ENCODE results near the gene FLT3. TPM values are rescaled to one million over a fixed set of nuclear protein-coding genes. Genes with fewer than 3 reads are reported as not detected.
"Not testable (repeated sequence)": the region's sequence is repeated elsewhere in the genome, so short reads cannot be mapped to it uniquely, and the experiment has no call there.

FLT3 gene
- total RNA-seq, 1 experiment from 2014 or later, result 0.07 TPM

DNA sequence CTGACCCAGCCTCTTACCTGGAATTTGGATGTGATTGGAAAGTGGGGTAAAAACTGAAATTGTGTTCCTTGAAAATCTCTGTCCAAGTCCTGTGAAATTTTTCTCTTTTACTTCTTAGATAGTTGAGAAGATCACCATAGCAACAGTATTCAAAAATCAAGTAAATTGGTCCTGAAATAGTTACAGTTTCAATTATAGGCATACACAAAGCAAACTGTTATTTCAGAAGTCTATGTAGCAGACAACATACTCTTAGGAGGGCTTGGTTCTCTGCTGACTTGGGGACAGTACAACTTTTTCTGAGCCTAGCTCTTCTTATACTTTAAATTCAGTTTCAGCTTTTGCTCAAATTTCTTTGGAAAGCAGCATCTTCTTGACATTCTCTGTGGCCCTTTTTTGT is 73.3 kb downstream of the FLT3 start:
- in situ Hi-C loops (cut with HindIII; ENCODE audit: low pct_unique_long_range_greater_than_20kb, low sequenced_read_pairs), result no loop called here
- no peak for DNase-seq (ENCODE audit: low read depth)

DNA sequence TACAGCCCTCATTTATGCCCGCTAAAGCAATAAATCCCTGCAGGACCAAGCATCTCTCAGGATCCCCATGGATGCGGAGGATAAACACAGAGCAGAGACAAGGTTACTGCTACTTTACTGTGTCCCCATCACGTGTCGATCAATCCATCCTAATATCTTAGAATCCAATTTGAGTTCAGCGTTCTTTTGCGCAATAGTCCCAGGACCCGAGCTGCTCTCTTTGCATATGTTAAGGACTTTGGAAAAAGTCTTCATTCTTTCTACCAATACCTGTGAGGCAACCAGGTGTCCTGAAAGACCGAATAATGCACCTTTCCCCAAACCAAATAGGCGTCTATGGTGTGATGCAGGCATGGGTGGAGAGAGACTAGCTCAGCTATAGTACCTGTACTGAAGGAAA is 73.9 kb downstream of the FLT3 start:
- in situ Hi-C loops (cut with HindIII; ENCODE audit: low pct_unique_long_range_greater_than_20kb, low sequenced_read_pairs), result no loop called here
- no peak for DNase-seq (ENCODE audit: low read depth)

DNA sequence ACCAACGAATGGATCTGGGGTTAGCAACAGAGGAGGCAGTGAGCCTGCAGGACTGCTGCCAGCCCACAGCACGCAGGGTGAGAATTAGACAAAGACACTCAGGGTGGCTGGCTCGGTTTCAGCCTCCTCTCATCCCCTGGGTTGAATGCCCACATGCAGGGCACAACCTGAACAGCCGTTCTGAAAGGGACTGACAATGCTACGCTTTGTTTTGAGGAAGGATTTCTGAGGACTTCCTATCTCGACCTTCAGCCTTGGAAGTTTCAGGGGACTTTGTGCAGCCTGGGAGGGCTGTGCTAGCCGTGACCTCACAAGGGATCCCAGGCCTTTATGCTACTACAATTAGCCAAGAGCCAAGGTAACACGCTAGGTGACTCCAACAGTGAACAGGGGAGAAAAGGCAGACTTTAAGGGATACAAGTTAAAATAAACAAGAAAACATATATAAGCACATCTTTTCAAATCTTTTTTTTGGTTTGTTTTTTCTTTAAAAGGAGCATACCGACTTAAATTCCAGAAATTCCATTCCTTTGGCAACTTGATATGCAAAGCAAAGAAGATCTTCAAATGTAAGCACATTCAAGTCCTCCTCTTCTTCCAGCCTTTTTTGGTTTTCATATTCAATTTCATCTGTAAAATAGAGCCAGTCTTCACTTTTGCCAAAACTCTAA is 77.4 kb downstream of the FLT3 start:
- no peak for DNase-seq (ENCODE audit: low read depth)
- in situ Hi-C loops (cut with HindIII; ENCODE audit: low pct_unique_long_range_greater_than_20kb, low sequenced_read_pairs), result no loop called here

DNA sequence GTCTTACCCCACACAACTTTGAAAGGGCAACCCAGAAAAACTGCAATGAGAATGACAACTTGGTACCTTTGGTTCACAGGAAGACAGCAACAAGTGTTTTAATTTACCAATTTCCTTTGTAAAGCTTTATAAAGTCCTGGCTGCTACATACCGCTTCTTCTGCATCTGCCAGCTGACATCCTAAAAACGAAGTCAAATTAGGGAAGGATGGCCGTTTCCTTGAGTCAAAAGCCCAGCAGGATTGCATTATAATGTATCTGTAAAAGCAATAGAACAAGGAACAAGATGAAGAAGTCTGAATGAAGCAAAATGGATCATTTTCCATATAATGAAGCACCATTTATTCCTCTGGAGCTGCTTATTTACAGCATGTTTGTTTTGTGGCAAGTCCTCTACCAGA is 86.1 kb downstream of the FLT3 start:
- in situ Hi-C loops (cut with HindIII; ENCODE audit: low pct_unique_long_range_greater_than_20kb, low sequenced_read_pairs), result no loop called here
- DNase-seq (ENCODE audit: low read depth), result no peak

DNA sequence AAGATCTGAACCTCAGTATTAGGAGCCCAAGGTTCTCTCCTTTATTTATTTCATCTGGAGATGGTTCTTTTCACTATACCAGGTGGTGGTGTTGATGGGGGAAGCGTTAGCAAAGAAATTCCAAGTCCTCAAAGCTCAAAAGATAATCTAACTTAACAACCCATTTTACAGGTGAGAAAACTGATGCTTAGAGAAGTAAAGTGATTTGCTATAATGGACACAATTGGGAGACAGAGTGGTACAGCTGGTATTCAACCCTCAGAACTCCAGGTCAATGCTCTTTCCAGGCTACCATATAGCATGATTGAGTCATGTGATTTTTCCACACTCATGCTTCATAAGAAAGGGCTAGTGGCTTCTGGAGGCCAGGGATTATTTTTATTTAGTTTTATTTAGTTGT is 86.9 kb downstream of the FLT3 start:
- in situ Hi-C loops (cut with HindIII; ENCODE audit: low pct_unique_long_range_greater_than_20kb, low sequenced_read_pairs), result no loop called here
- DNase-seq (ENCODE audit: low read depth), result no peak

DNA sequence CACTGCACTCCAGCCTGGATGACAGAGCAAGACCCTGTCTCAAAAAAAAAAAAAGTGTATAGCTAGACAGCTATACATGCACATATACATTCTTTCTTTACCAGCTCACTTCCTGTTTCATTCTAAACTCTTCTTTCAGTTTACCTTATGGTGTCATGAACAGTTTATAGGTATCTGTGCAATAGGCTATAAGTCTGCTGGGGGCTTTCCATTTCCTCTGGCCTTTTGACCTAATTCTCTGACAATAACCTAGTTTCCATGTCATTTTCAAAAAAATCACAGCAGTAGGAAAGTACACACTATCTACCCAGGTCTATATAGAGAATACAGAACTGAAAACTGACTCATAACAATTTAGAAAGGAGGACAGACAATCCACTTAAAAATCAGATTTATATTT is 87.5 kb downstream of the FLT3 start:
- in situ Hi-C loops (cut with HindIII; ENCODE audit: low pct_unique_long_range_greater_than_20kb, low sequenced_read_pairs), result no loop called here

DNA sequence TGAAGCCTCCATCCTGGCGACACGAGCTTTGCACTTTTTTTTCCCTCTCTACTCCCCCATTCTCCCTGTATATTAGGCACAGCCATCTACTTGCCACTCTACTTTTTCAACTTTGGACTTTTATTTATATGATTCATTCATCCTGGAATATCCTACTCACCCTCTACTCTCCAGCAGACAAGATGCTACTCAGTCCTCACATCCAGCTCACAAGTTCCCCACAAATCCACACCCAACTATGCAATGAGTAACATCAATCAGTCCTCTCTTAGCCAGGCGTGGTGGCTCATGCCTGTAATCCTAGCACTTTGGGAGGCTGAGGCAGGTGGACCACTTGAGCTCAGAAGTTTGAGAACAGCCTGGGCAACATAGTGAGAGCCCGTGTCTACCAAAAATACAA is 88.0 kb downstream of the FLT3 start:
- DNase-seq (ENCODE audit: low read depth), result no peak
- in situ Hi-C loops (cut with HindIII; ENCODE audit: low pct_unique_long_range_greater_than_20kb, low sequenced_read_pairs), result no loop called here

More for the DNA sequence above, 87.5 kb downstream of the FLT3 start:
- no peak for DNase-seq (ENCODE audit: low read depth)

DNA sequence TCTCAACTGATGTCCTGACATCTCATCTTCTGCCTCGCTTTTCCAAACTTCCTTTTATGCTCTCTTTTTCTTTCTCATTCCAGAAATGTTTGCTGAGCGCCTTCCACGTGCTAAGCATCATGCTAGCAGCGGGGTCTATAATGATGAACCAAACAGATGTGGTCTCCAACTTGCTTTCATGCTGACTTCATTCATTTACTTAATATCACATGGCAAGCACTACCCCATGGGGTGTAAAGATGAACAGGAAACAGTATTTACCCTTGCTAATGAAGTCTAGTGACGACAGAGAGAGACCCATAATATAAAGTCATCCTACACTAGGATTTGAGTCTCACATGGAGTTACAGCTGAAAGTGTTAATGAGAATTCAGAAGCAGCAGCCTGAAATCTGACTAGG is 90.3 kb downstream of the FLT3 start:
- no peak for DNase-seq (ENCODE audit: low read depth)
- in situ Hi-C loops (cut with HindIII; ENCODE audit: low pct_unique_long_range_greater_than_20kb, low sequenced_read_pairs), result no loop called here

DNA sequence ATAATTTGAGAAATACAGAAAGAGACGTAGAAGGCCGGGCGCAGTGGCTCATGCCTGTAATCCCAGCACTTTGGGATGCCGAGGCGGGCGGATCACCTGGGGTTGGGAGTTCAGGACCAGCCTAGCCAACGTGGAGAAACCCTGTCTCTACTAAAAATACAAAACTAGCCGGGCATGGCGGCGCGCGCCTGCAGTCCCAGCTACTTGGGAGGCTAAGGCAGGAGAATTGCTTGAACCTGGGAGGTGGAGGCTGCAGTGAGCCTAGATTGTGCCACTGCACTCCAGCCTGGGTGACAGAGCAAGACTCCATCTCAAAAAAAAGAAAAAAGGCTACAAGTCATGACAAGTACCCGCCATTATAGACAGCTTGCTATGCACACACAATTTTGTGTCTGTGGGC is 95.4 kb downstream of the FLT3 start:
- DNase-seq (ENCODE audit: low read depth); in situ Hi-C loops (cut with HindIII; ENCODE audit: low pct_unique_long_range_greater_than_20kb, low sequenced_read_pairs): not testable (repeated sequence)

DNA sequence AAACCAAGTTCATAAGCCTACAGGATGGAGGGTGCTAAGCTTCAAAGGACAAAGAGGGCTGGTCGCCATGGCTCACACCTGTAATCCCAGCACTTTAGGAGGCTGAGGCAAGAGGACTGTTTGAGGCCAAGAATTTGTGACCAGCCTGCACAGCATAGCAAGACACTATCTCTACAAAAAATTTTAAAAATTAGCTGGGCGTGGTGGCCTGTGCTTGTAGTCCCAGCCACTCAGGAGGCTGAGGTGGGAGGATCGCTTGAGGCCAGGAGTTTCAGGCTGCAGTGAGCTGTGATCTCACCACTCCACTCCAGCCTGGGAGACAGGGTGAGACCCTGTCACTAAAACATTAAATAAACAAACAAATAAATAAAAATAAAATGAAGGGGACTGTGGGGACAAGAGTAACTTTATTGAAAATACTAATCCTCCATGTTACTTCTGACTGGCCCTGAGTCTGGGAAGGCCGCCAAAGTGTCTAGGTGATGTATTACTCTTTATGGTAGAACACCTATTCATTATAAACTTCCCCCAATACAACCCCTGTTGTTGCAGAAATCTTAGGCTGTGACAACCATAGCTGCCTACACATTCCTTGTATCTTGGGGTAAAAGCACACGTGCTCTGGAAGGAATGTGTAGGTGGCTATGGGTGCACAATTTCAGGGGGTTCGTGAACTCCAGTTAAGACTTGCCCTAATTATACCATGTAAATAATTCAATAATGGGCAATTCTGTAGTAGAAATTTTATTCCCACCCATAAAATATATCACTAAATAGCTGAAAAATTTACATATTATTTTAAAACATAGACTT is 97.3 kb downstream of the FLT3 start:
- DNase-seq (ENCODE audit: low read depth), result no peak
- in situ Hi-C loops (cut with HindIII; ENCODE audit: low pct_unique_long_range_greater_than_20kb, low sequenced_read_pairs), result no loop called here

DNA sequence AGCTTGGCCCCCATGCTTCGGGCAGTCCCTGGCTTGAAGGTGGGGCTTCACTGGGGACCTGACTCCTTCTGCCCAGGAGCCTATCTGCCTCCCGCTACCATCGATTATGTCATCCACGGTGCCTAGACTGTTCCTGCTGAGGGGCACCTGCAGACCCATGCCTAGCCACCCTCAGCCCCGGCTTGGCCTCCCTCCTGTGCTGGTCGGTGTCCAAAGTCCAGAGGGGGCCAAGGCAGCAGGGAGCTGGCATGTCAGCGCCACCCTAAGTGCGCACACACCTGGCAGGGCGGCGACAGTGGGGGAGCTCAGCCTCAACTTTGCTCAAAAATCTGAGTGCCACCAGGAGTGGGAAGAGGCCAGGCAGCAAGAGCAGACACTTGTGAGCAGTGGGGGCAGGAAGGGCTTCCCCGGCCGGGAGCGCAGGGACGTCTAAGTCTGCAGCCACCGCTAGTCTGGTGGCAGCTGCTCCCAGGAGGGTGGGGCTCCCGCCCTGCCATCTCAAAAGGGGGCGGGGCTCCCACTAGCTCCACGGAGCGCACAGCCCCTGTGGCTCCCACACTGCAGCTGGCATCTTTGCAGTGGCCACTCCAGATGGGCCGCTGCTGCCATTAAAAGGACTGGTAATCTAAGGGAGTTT is 98.4 kb downstream of the FLT3 start:
- in situ Hi-C loops (cut with HindIII; ENCODE audit: low pct_unique_long_range_greater_than_20kb, low sequenced_read_pairs), result no loop called here
- no peak for DNase-seq (ENCODE audit: low read depth)

DNA sequence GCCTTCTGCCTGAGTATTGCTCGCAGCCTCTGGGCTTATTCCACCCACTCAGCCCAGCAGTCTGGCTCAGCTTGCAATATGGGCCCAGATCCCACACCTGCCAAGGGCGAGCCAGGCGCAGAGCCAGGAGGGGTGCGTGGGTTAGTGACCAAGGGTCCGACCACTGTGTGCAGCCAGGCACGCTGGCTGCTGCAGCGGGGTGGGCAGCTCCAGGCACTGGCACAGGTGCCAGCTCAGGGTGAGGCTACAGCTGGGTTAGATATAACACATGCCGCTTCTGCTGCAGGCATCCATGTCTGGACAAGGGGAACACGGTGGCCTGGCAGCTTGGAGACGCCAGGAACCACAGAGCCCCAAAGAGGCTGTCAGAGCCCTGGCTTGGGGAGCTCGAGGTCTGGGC is 99.3 kb downstream of the FLT3 start:
- DNase-seq (ENCODE audit: low read depth), result no peak
- in situ Hi-C loops (cut with HindIII; ENCODE audit: low pct_unique_long_range_greater_than_20kb, low sequenced_read_pairs), result no loop called here

DNA sequence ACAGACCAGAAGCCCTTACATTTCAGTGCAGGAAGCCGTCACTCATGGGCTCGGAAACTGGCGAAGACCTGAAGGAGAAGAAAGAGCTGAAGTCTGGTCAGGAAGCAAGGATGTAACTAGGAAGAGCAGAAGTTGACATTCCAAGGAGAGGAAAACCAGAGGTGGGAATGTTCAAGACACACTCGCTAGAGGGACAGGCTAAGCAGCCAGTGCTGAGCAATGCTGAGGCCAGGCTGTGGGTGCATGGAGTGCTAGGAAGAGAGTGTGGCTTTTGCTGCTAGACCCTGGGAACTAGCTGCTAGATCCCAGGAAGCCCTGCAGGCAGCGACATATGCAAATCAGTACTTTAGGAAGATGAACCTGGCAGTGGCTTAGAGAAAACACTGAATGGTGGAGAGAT is 99.8 kb downstream of the FLT3 start:
- DNase-seq (ENCODE audit: low read depth), result no peak
- in situ Hi-C loops (cut with HindIII; ENCODE audit: low pct_unique_long_range_greater_than_20kb, low sequenced_read_pairs), result no loop called here

DNA sequence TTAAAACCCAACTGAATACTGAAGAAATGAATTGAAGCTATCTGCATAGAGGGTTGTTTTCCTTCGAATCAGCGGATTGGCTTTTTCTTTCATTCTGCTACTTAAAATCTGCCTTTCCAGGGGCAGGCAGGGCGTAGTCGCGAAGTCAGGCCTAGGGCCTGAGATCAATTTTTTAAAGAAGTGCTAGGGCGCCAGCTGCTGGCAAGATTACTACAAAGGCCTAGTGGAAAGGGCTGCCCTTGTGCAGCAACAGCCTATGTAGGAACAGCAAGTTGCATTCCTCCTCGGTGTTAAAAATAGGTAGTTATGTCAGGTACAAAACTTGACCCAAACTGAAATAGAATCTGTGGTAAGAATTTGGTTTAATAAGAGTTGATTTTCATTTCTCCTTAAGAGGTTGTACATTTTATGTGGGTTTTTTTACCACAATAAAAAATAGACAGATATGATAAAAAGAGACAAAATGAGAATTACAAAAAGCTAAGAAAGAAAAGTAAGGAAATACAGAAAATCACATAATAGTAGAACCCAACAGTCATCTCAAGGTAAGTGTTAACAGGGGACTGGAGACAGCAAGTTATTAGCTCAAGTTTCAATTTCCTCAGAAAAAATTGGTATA is 102.4 kb downstream of the FLT3 start:
- peak; percentile 7 for DNase-seq (ENCODE audit: low read depth)
- in situ Hi-C loops (cut with HindIII; ENCODE audit: low pct_unique_long_range_greater_than_20kb, low sequenced_read_pairs), result no loop called here

DNA sequence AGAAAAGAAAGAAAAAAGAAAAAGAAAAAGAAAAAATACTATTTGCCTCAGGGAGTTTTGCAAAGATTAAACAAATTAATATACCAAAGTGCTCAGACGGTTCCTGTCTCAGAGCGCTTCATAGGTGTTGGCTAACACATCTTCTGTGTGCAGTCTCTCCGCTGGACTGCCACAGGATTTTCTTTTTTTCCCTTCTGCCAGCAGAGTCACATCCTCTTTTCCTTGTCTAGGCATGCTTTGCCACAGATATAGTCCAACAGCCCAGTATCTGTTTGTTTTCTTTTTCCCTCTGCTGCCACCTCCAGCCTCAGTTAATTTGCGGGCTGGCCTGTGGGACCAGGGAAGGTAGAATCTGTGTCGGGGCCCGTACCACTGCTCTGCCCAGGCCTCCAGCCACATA is 108.5 kb downstream of the FLT3 start:
- in situ Hi-C loops (cut with HindIII; ENCODE audit: low pct_unique_long_range_greater_than_20kb, low sequenced_read_pairs), result no loop called here
- DNase-seq (ENCODE audit: low read depth), result no peak

DNA sequence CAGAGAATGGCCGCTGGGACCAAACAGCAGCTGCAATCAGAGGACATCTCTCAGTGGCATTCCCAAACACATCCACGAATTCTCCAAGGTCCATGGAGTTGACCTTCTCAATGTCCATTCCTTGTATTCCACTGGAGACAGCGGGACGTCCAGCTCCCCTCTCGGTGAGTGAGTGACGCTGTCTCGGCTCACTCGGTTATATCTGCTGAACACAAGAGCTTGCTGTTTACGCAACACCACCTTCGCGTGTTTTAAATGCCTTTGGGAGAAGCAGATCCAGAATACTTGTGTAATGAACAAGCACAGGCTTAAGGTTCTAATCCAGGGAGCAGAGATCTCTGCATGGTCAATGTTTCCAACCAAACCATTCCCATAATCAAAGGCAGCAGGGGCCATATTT is 111.9 kb downstream of the FLT3 start, which contains the start of gene URAD:
TSS of gene URAD (minus strand) at position 174 of the 400 bp plus-strand sequence. CDS start at position 118, 56 bp downstream.
- in situ Hi-C loops (cut with HindIII; ENCODE audit: low pct_unique_long_range_greater_than_20kb, low sequenced_read_pairs), result no loop called here
- DNase-seq (ENCODE audit: low read depth), result no peak

DNA sequence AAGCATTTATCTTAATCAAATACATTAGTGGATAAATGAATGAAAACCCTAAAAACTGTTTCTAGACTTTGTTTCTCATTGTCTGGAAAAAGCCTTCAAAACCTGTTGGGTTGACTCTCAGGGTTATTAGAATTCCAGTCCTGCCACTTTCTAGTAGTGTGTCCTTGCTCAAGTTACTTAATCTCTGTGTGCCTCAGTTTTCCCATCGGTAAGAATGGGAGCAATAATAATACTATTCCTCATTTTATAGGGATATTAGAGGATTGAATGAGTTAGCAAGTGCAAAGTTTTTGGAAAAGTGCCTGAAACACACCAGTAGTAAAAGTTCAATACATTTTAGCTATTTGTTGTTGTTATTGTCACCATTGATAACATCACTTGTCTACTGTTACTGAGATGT is 114.8 kb downstream of the FLT3 start:
- no peak for DNase-seq (ENCODE audit: low read depth)
- in situ Hi-C loops (cut with HindIII; ENCODE audit: low pct_unique_long_range_greater_than_20kb, low sequenced_read_pairs), result no loop called here

DNA sequence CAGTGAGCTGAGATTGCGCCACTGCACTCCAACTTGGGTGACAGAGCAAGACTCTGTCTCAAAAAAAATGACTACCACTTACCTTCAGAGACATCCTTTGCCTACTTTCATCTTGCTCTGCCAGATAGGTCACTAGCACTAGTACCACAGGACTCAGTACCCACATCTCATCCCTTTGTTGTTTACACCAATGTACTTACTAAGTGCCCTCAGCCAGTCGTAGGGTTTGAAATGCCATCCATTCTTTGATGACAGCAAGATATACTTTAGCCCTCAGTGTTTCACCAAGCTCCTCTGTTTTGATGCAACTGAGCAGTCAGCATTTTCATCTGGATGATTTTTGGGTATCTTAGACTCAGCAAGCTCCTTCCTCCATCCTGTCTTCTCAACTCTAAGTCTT is 118.0 kb downstream of the FLT3 start:
- DNase-seq (ENCODE audit: low read depth), result no peak
- in situ Hi-C loops (cut with HindIII; ENCODE audit: low pct_unique_long_range_greater_than_20kb, low sequenced_read_pairs), result no loop called here
